ENCODE results near the gene BIRC7. TPM values are rescaled to one million over a fixed set of nuclear protein-coding genes. Genes with fewer than 3 reads are reported as not detected.

Gene BIRC7
- total RNA-seq, 2 experiments from 2014 or later, result 0.42 TPM; not detected in 1

DNA sequence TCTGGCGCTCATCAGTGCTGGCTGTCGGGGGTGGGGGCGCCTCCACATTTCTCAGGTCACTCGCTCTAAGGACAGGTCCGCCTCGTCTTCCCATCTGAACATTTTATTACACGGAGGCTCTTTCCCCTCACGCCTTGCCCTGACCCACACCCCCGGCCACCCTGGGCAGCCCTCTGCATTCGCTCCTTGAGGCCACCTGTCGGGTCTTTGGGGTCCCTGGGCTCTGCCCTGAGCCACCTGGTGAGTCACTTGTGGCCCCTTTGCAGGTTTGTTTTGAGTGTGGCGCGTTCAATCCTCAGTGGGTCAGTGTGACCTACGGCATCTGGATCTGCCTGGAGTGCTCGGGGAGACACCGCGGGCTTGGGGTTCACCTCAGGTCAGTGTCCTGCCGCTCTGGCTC, 40.1 kb downstream of the BIRC7 start:
- H3K9me3 ChIP-seq (ENCODE audit: low read length), result no peaks in the 10 kb centered on the region
- H3K9me2 ChIP-seq (ENCODE audit: insufficient read depth, low read length), result no peaks in the 10 kb centered on the region
- BruUV-seq (replicated peaks), result no TSS peak
- peaks cover 47% of the 10 kb centered on the region; the same call in 1 of the 2 replicates for H3K36me3 ChIP-seq (ENCODE audit: insufficient read depth, low read length)
- H3K4me3 ChIP-seq (ENCODE audit: low read depth, low read length, poor library complexity, severe bottlenecking), result no peak overlapping the region
- H3K4me2 ChIP-seq (ENCODE audit: low read length), result no peak overlapping the region
- H3K27ac ChIP-seq (ENCODE audit: low read depth, low read length, poor library complexity, severe bottlenecking), result no peak overlapping the region
- no peak for DNase-seq (ENCODE audit: low spot score)
- TF ChIP-seq EZH2phosphoT487 (IDR thresholded peaks at IDR 0.05; ENCODE audit: borderline replicate concordance, low read depth, low read length) (no peak), CTCF (conservative IDR thresholded peaks at IDR 0.05; ENCODE audit: low read length) (no peak)
- H3K79me2 ChIP-seq (ENCODE audit: insufficient read depth, low read depth, low read length), result peaks cover 24% of the 10 kb centered on the region
- no peak overlapping the region for H2AFZ ChIP-seq (ENCODE audit: low read length)
- CTCF ChIA-PET (ENCODE audit: unreplicated experiment), result no interaction called here
- H4K20me1 ChIP-seq (ENCODE audit: insufficient read depth, low read length), result peaks cover 10% of the 10 kb centered on the region; the same call in 1 of the 2 replicates
- intact Hi-C loops (cut with micrococcal nuclease; ENCODE audit: unreplicated experiment), result no loop called here
- POLR2A ChIA-PET, result no interaction called here
- peaks cover 17% of the 10 kb centered on the region for H3K4me1 ChIP-seq (ENCODE audit: insufficient read depth, low read length, poor library complexity, severe bottlenecking)

GRCh38 chr20:63276956-63277355, 41.3 kb downstream of the BIRC7 start:
- Histone ChIP-seq H3K9me3 (ENCODE audit: low read length) (no peaks in the 10 kb centered on the region), H3K4me3 (ENCODE audit: low read depth, low read length, poor library complexity, severe bottlenecking) (no peak overlapping the region), H3K79me2 (ENCODE audit: insufficient read depth, low read depth, low read length) (peaks cover 24% of the 10 kb centered on the region), H2AFZ (ENCODE audit: low read length) (no peak overlapping the region), H4K20me1 (ENCODE audit: insufficient read depth, low read length) (peaks cover 10% of the 10 kb centered on the region; the same call in 1 of the 2 replicates), H3K27ac (ENCODE audit: low read depth, low read length, poor library complexity, severe bottlenecking) (no peak overlapping the region), H3K9me2 (ENCODE audit: insufficient read depth, low read length) (no peaks in the 10 kb centered on the region), H3K4me2 (ENCODE audit: low read length) (no peak overlapping the region), H3K4me1 (ENCODE audit: insufficient read depth, low read length, poor library complexity, severe bottlenecking) (peaks cover 14% of the 10 kb centered on the region), H3K36me3 (ENCODE audit: insufficient read depth, low read length) (peaks cover 47% of the 10 kb centered on the region; the same call in 1 of the 2 replicates)
- TF ChIP-seq EZH2phosphoT487 (IDR thresholded peaks at IDR 0.05; ENCODE audit: borderline replicate concordance, low read depth, low read length) (no peak), CTCF (conservative IDR thresholded peaks at IDR 0.05; ENCODE audit: low read length) (no peak)
- no peak for DNase-seq (ENCODE audit: low spot score)
- intact Hi-C loops (cut with micrococcal nuclease; ENCODE audit: unreplicated experiment), result no loop called here
- ChIA-PET CTCF (ENCODE audit: unreplicated experiment) (no interaction called here), POLR2A (no interaction called here)
- BruUV-seq (replicated peaks), result no TSS peak

DNA sequence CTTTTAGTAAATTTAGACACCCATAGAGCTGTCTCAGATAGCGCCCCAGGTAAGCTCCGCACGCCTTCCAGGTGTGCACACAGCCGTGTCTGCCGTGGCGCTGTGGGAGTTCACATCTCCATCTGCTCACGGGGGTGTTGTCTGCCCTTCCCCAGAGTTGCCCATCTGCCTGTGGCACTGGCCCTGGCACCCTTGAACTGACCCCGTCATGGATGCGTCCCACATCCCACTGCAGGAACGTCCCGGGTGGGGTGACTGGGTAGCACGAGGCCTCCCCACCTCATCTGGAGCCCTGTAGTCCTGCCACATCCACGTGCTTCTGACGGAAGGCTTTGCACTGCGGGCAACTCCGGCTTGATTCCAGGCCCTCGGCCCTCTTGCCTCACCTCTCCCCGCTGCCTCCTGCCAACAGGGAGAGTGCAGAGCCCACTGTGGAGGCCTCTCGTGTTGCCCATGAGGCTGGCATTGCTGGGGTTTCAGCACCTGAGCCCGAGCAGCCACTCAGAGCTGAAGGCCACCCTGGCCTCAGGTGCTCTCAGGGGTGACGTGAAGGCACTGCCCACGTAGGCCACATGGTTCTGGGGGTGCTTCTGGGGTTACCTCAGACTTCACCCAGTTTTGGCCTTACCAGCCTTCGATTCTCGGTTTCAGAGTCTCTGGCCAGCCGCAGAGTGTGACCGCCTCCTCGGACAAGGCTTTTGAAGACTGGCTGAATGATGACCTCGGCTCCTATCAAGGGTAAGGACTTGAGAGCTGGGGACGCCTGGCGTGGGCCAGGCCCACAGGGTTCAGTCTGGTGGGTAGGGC, 42.0 kb downstream of the BIRC7 start:
- peaks cover 24% of the 10 kb centered on the region for H3K79me2 ChIP-seq (ENCODE audit: insufficient read depth, low read depth, low read length)
- peaks cover 49% of the 10 kb centered on the region; the same call in 1 of the 2 replicates for H3K36me3 ChIP-seq (ENCODE audit: insufficient read depth, low read length)
- H3K27ac ChIP-seq (ENCODE audit: low read depth, low read length, poor library complexity, severe bottlenecking), result no peak overlapping the region
- POLR2A ChIA-PET, result no interaction called here
- intact Hi-C loops (cut with micrococcal nuclease; ENCODE audit: unreplicated experiment), result no loop called here
- no peak overlapping the region for H3K4me2 ChIP-seq (ENCODE audit: low read length)
- no peak overlapping the region for H2AFZ ChIP-seq (ENCODE audit: low read length)
- no TSS peak for BruUV-seq (replicated peaks)
- peaks cover 10% of the 10 kb centered on the region; the same call in 1 of the 2 replicates for H4K20me1 ChIP-seq (ENCODE audit: insufficient read depth, low read length)
- H3K4me3 ChIP-seq (ENCODE audit: low read depth, low read length, poor library complexity, severe bottlenecking), result no peak overlapping the region
- peaks cover 12% of the 10 kb centered on the region for H3K4me1 ChIP-seq (ENCODE audit: insufficient read depth, low read length, poor library complexity, severe bottlenecking)
- no peaks in the 10 kb centered on the region for H3K9me2 ChIP-seq (ENCODE audit: insufficient read depth, low read length)
- CTCF ChIA-PET (ENCODE audit: unreplicated experiment), result no interaction called here
- TF ChIP-seq EZH2phosphoT487 (IDR thresholded peaks at IDR 0.05; ENCODE audit: borderline replicate concordance, low read depth, low read length), result no peak
- TF ChIP-seq CTCF (conservative IDR thresholded peaks at IDR 0.05; ENCODE audit: low read length), result no peak
- no peak for DNase-seq (ENCODE audit: low spot score)
- no peaks in the 10 kb centered on the region for H3K9me3 ChIP-seq (ENCODE audit: low read length)

All from OCI-LY7 (cell line).